GM06990 (cell line): ENCODE data around the gene HSD11B1.
"Not testable (repeated sequence)": the region's sequence is repeated elsewhere in the genome, so short reads cannot be mapped to it uniquely, and the experiment has no call there.

Source experiments
- DNase-seq: peaks from one replicate; pipeline ENCODE4 v3.0.0-alpha.2; 2011; ENCODE audit not compliant: insufficient read length; ENCODE audit errors: extremely low read depth
- H3K27me3 ChIP-seq: replicated peaks from 2 replicates; pipeline ENCODE4 v1.6.0; 2011; ENCODE audit warnings: low read length; ENCODE audit not compliant: control insufficient read depth, insufficient read depth
- H3K36me3 ChIP-seq: 2 replicates; pipeline ENCODE4 v1.5.1; 2011; ENCODE audit warnings: low read length; ENCODE audit not compliant: control insufficient read depth, insufficient read depth
- H3K4me3 ChIP-seq: replicated peaks from 2 replicates; pipeline ENCODE4 v1.5.1; 2011; ENCODE audit warnings: low read depth, mild to moderate bottlenecking, control low read depth, low read length
- CTCF ChIP-seq: IDR thresholded peaks from 2 replicates; pipeline ENCODE4 v1.5.1; 2011; ENCODE audit warnings: low read length, control low read depth, mild to moderate bottlenecking, inconsistent platforms; ENCODE audit not compliant: insufficient read depth, poor library complexity, severe bottlenecking

The HSD11B1 gene

GRCh38 chr1:209692745-209693504 is 11.7 kb upstream of the HSD11B1 start:
- H3K4me3 ChIP-seq = no peak overlapping the region

GRCh38 chr1:209696673-209697072 is 8.0 kb upstream of the HSD11B1 start:
- no peak for DNase-seq
- Histone ChIP-seq H3K27me3 (no peaks in the 10 kb centered on the region), H3K36me3 (no peaks in the 10 kb centered on the region), H3K4me3 (no peak overlapping the region)
- no peak for TF ChIP-seq CTCF

More at GRCh38 chr1:209692745-209693504, 11.7 kb upstream of the HSD11B1 start:
- no peak for DNase-seq
- no peaks in the 10 kb centered on the region for H3K36me3 ChIP-seq
- TF ChIP-seq CTCF = peak; percentile 73
- no peaks in the 10 kb centered on the region for H3K27me3 ChIP-seq

GRCh38 chr1:209697126-209697525 is 7.5 kb upstream of the HSD11B1 start:
- DNase-seq = no peak
- Histone ChIP-seq H3K36me3 (no peaks in the 10 kb centered on the region), H3K4me3 (no peak overlapping the region), H3K27me3 (no peaks in the 10 kb centered on the region)
- no peak for TF ChIP-seq CTCF

- H3K36me3 ChIP-seq, DNase-seq, H3K4me3 ChIP-seq, H3K27me3 ChIP-seq: not testable (repeated sequence)
These were observed 4.0 kb upstream of the HSD11B1 start for GRCh38 chr1:209700686-209701085.

GRCh38 chr1:209702832-209703231 is 1.8 kb upstream of the HSD11B1 start:
- no peak for TF ChIP-seq CTCF
- no peak for DNase-seq
- H3K36me3 ChIP-seq = no peaks in the 10 kb centered on the region
- no peak overlapping the region for H3K4me3 ChIP-seq
- no peaks in the 10 kb centered on the region for H3K27me3 ChIP-seq

- Histone ChIP-seq H3K36me3 (no peaks in the 10 kb centered on the region), H3K4me3 (no peak overlapping the region), H3K27me3 (no peaks in the 10 kb centered on the region)
- TF ChIP-seq CTCF = no peak
- DNase-seq = no peak
These were observed 677 bp upstream of the HSD11B1 start for GRCh38 chr1:209703834-209704504.
